Neural cell (in vitro differentiated cells): ENCODE results near the gene KCNIP3.

Experiments used
- EP300 ChIP-seq: fragments of 450-650 bp; conservative IDR thresholded peaks from 2 replicates; pipeline ENCODE4 v1.6.1; 2014; ENCODE audit warnings: antibody characterized with exemption, mild to moderate bottlenecking, moderate library complexity; ENCODE audit not compliant: poor library complexity, severe bottlenecking
- EZH2 ChIP-seq: fragments of 200-600, 300-800 bp; shearing (Covaris generic), sonication (generic); IDR thresholded peaks from 2 replicates; pipeline ENCODE4 v1.6.1; 2014; ENCODE audit warnings: antibody characterized with exemption, low read length, borderline replicate concordance, mild to moderate bottlenecking; ENCODE audit not compliant: insufficient read depth, poor library complexity, severe bottlenecking
- POLR2AphosphoS5 ChIP-seq: IDR thresholded peaks from 2 replicates; pipeline ENCODE4 v1.6.1; 2012
- RAD21 ChIP-seq: fragments of 450-650 bp; conservative IDR thresholded peaks from 2 replicates; pipeline ENCODE4 v1.6.1; 2014; ENCODE audit warnings: antibody characterized with exemption, mild to moderate bottlenecking, moderate library complexity
- TAF1 ChIP-seq: IDR thresholded peaks from 2 replicates; pipeline ENCODE4 v1.6.1; 2012; ENCODE audit warnings: low read depth
- TF ChIP-seq, protein P1 (sequence below): fragments of 450-650 bp; IDR thresholded peaks from 2 replicates; pipeline ENCODE4 v1.5.1; 2014; ENCODE audit warnings: antibody characterized with exemption, mild to moderate bottlenecking, moderate library complexity; ENCODE audit not compliant: poor library complexity, severe bottlenecking

DNA sequence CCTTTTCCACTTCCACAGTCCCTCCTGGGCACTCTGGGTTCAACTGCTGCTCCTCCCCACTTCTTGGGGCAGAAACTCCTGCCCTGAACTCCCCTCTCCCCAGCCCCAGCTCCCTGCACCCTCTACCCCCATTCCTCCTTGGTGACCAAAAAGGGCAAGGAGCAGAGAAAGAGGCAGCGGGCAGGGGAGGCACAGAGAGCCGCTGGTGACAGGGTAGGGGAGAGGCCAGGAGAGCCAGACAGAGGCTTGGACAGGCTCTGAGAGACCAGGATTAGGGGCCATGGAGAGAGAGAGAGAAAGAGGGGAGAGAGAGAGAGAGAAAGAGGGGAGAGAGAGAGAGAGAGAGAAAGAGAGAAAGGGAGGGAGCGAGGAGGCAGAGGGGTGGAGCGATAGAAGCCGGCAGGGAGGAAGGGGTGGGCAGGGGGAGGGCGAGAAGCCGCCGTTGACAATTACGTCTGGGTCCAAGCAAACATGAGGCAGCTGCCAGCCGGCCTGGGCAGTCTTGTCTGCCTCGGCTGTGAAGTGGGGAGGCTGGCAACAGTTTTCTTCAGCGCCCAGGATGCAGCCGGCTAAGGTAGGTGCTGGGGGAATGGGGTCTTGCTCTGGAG, at the start of gene KCNIP3:
- TF ChIP-seq, protein P1, sequence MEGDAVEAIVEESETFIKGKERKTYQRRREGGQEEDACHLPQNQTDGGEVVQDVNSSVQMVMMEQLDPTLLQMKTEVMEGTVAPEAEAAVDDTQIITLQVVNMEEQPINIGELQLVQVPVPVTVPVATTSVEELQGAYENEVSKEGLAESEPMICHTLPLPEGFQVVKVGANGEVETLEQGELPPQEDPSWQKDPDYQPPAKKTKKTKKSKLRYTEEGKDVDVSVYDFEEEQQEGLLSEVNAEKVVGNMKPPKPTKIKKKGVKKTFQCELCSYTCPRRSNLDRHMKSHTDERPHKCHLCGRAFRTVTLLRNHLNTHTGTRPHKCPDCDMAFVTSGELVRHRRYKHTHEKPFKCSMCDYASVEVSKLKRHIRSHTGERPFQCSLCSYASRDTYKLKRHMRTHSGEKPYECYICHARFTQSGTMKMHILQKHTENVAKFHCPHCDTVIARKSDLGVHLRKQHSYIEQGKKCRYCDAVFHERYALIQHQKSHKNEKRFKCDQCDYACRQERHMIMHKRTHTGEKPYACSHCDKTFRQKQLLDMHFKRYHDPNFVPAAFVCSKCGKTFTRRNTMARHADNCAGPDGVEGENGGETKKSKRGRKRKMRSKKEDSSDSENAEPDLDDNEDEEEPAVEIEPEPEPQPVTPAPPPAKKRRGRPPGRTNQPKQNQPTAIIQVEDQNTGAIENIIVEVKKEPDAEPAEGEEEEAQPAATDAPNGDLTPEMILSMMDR: no peak
- TF ChIP-seq EZH2 (no peak), POLR2AphosphoS5 (no peak), TAF1 (no peak), EP300 (no peak), RAD21 (no peak)
